ENCODE data around the gene CLDN25.
A peak's percentile ranks its signal among the peaks of the same experiment; 100 is the strongest.

The CLDN25 gene

DNA sequence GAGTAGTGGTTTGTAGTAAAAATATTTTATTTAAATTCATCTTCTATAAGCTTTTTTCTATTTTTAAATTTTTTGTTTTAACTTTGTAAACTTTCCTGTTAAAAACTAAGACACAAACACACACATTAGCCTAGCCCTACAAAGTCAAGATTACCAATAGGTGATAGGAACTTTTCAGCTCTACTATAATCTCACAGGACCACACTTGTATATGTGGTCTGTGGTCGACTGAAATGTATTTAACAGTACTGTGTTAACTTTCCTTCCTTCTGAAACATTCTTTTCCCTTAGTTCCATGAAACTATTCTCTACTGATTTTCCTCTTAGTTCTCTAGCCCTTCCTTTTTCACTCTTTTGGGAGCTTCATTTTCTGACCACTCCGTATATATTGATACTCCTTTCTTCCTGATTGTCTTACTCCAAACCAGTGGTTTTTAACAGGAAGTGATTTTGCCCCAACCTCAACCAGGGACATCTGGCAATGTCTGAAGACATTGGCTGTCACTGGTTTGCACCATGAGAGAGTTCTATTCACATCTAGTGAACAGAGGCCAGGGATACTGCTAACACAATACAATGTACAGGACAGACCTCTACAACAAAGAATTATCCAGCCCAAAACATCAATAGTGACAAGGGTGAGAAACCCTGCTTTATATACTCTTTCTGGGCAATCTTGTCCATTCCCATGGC, 14.9 kb upstream of the CLDN25 start:
- CTCF ChIA-PET: interaction anchor here (0.6 to 1.1 kb wide), 2 partner anchors 11 to 415 kb away, joined by 3 read pairs; no protein-coding TSS in a partner anchor
- DNase-seq (ENCODE audit: low spot score): no peak
- POLR2A ChIA-PET (ENCODE audit: low non-redundant PET): no interaction called here
- H3K27ac ChIP-seq: no peak overlapping the region
- TF ChIP-seq, protein P1, sequence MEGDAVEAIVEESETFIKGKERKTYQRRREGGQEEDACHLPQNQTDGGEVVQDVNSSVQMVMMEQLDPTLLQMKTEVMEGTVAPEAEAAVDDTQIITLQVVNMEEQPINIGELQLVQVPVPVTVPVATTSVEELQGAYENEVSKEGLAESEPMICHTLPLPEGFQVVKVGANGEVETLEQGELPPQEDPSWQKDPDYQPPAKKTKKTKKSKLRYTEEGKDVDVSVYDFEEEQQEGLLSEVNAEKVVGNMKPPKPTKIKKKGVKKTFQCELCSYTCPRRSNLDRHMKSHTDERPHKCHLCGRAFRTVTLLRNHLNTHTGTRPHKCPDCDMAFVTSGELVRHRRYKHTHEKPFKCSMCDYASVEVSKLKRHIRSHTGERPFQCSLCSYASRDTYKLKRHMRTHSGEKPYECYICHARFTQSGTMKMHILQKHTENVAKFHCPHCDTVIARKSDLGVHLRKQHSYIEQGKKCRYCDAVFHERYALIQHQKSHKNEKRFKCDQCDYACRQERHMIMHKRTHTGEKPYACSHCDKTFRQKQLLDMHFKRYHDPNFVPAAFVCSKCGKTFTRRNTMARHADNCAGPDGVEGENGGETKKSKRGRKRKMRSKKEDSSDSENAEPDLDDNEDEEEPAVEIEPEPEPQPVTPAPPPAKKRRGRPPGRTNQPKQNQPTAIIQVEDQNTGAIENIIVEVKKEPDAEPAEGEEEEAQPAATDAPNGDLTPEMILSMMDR (conservative IDR thresholded peaks at IDR 0.05; ENCODE audit: low read depth): no peak

GRCh38 chr11:113771964-113772363, 7.6 kb upstream of the CLDN25 start:
- CTCF ChIA-PET: interaction anchor here (1.6 kb wide), 1 partner anchor 25 kb away, joined by 3 read pairs; no protein-coding TSS in a partner anchor
- POLR2A ChIA-PET (ENCODE audit: low non-redundant PET): no interaction called here
- no peak overlapping the region for H3K27ac ChIP-seq
- no peak for DNase-seq (ENCODE audit: low spot score)
- TF ChIP-seq, protein P1 (conservative IDR thresholded peaks at IDR 0.05; ENCODE audit: low read depth): no peak

DNA sequence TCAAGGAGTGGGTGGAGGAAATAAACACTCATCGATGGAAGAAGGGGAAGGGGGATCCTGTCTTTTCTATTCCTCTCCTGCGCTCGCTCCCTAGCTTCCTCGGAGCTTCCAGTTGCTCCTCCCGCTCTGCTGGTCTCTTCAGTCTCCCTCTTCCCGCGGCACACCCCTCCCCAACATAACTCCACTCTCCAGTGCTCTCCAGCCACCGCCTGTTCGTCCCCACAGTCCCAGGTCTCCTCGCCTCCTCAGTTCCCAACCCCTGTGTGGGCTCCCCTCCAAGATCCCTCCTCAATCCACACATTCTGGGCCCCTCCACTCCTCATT, 6.5 kb upstream of the CLDN25 start:
- peak overlapping the region; percentile 74 for H3K27ac ChIP-seq
- ChIA-PET POLR2A (ENCODE audit: low non-redundant PET) (no interaction called here), CTCF (interaction anchor here (0.7 to 1.6 kb wide), 3 partner anchors 24 to 1392 kb away, joined by 3 read pairs; no protein-coding TSS in a partner anchor)
- TF ChIP-seq, protein P1 (conservative IDR thresholded peaks at IDR 0.05; ENCODE audit: low read depth): no peak
- peak; percentile 33 for DNase-seq (ENCODE audit: low spot score)

GRCh38 chr11:113773416-113774173, 6.0 kb upstream of the CLDN25 start, which contains the start of gene ZW10:
ZW10 (minus strand) TSS chr11:113773692; CDS start chr11:113773666, 26 bp downstream.
- peak; percentile 88 for DNase-seq (ENCODE audit: low spot score)
- POLR2A ChIA-PET (ENCODE audit: low non-redundant PET): no interaction called here
- CTCF ChIA-PET: interaction anchor here (0.7 to 1.6 kb wide), 5 partner anchors 23 to 1683 kb away, joined by 3 read pairs; no protein-coding TSS in a partner anchor
- peak within 1 kb of the TSS; percentile 74 for H3K27ac ChIP-seq
- TF ChIP-seq, protein P1 (conservative IDR thresholded peaks at IDR 0.05; ENCODE audit: low read depth): peak; percentile 91

GRCh38 chr11:113774174-113774503, 5.5 kb upstream of the CLDN25 start:
- POLR2A ChIA-PET (ENCODE audit: low non-redundant PET): no interaction called here
- CTCF ChIA-PET: interaction anchor here (0.7 to 1.0 kb wide), 2 partner anchors 44 to 1683 kb away, joined by 3 read pairs; no protein-coding TSS in a partner anchor
- no peak overlapping the region for H3K27ac ChIP-seq
- no peak for DNase-seq (ENCODE audit: low spot score)
- TF ChIP-seq, protein P1 (conservative IDR thresholded peaks at IDR 0.05; ENCODE audit: low read depth): peak; percentile 52; the same call in 1 of the 2 replicates

- TF ChIP-seq, protein P1 (conservative IDR thresholded peaks at IDR 0.05; ENCODE audit: low read depth): 0 out of 2 replicates have a peak, but pooled peaks have one; percentile 15
- peak; percentile 85 for DNase-seq (ENCODE audit: low spot score)
- ChIA-PET POLR2A (ENCODE audit: low non-redundant PET) (no interaction called here), CTCF (interaction anchor here (0.6 kb wide), 1 partner anchor 37 kb away, joined by 3 read pairs; no protein-coding TSS in a partner anchor)
- peak overlapping the region; percentile 78 for H3K27ac ChIP-seq
These were observed 1.3 kb upstream of the CLDN25 start for GRCh38 chr11:113778111-113778910.
